M059J (cell line): Measurements from ENCODE around the gene ECSCR. TPM values are rescaled to one million over a fixed set of nuclear protein-coding genes. Genes with fewer than 3 reads are reported as not detected.
A peak's percentile ranks its signal among the peaks of the same experiment; 100 is the strongest.
"Not testable (repeated sequence)": the region's sequence is repeated elsewhere in the genome, so short reads cannot be mapped to it uniquely, and the experiment has no call there.

Source experiments
- DNase-seq: peaks from one replicate; pipeline ENCODE4 v3.0.0-alpha.2; 2012; ENCODE audit warnings: low read depth
- total RNA-seq: library from RNA; depleted of rRNA; stranded (reverse); fragments of >200 nt; shearing (Covaris generic); gene quantifications from 2 replicates; pipeline ENCODE4 v1.2.3, GENCODE V29; 2014

Gene ECSCR
- total RNA-seq, 1 experiment from 2014 or later = 2.4 TPM

DNA sequence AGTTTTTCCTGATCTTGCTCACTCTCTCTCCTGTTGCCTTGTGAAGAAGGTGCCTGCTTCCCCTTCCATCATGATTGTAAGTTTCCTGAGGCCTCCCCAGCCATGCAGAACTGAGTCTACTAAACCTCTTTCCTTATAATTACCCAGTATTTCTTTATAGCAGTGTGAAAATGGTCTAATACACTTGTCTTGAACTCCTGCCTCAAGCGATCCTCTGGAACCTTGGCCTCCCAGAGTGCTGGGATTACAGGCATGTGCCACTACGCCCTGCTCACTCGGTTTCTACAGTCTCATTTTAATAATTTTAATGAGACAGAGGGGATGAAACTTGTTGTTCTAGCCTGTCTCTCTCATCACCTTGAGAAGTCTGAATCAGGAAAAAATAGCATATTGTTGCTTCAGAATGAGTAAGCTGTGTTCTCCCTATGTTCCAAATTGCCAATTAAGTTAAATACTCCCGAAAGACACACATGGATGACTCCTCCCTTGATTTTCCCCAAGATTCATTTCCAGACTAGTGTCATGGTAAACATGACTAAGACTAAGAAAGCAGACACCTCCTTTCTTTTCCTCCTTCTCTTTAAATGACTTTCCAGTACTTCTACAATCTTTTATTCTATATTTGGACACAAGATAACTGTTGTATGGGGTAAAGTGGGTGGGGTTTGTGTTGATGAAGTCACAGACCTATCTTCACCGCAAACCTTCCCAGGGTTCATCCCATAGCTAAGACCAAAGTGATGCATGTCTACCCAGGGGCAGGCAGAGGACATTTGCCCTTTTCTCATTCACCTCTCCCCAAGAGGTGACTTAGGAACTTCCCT, 15.4 kb downstream of the ECSCR start:
- no peak for DNase-seq

DNA sequence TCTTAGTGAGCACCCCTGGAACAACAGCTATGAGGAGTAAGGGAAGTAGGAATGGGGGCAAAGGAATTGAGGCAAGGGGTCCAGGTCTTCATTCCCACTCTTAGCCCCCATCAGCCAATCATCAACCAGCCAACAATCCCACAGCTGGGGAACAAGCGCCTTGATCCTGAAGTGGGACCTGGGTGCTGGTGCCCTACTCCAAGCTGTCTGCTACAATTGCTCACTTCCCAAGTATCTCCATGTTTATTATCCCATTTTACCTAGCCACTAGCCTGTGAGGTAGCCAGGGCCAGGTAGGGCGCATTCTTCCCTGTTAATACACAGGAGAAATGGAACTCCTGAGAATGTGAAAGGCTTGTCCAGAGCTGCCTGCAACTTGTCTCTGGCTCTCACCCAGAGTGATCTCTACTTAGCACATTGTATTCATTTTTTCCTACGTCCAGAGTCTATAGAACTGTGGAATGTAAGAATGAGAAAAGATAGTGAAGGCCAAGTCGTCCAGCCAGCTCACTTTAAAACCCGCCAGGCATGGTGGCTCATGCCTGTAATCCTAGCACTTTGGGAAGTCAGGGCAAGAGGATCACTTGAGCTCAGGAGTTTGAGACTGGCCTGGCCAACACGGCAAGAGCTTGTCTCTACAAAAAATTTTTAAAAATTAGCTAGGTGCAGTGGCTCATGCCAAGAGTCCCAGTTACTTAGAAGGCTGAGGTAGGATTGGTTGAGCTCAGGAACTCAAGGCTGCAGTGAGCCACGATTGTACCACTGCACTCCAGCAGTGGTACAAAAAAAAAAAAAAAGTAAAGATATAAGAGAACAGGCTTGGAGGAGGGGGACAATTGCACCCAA, 17.0 kb downstream of the ECSCR start:
- no peak for DNase-seq

DNA sequence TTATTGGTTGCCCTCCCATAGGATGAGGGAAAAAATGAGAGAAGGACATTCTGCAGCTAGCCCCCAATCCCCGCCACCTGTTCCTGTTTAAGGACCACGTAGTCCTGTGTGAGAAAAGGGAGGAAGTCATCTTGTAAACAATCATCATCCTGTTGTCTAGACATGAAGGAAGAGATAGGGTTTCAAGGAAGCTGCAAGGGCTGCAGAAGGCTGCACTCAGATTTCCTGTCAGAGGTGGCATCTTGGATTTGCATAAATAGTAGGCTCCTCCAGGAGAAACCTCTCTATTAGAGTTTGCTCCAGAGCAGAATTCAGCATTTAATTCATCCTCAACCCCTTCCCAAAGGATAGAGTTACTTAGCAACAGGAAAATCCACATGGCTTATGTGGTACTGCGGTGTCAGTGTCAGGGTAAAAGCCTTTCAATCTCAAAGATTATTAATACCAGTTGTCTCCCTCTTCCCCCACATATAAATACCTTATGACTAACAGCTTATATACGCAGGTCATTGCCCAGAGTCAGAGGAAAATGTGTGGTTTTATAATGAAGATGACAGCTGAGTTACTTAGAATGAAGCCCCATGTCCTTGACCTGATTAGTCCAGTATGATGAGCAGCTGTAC, 18.6 kb downstream of the ECSCR start:
- peak; percentile 91 for DNase-seq

GRCh38 chr5:139440416-139440815, 22.1 kb downstream of the ECSCR start:
- DNase-seq = not testable (repeated sequence)

- DNase-seq = peak; percentile 87
Observed at GRCh38 chr5:139439013-139439903, 23.3 kb downstream of the ECSCR start, which contains the start of gene DNAJC18. Gene DNAJC18, minus strand, starts transcription at chr5:139439525. Its CDS starts 80 bp downstream, at chr5:139439445.

GRCh38 chr5:139438707-139439012, 23.9 kb downstream of the ECSCR start:
- DNase-seq = no peak

- DNase-seq = no peak
Observed at GRCh38 chr5:139435676-139436075, 26.9 kb downstream of the ECSCR start.

DNA sequence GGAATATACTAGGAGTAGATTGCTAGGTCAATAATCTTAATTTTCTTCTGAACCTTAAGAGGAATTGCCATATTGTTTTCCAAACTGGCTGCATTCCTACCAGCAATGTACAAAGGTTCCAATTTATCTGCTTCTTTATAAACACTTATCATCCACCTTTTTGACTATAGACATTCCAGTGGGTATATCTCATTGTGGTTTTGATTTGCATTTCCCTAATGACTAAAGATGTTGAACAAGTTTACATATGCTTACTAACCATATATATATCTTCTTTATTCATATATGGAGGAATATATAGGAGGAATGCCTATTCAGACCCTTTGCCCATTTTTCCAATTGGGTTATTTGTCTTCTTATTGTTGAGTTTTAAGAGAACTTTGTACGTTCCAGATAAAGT, 30.8 kb downstream of the ECSCR start:
- DNase-seq = no peak

DNA sequence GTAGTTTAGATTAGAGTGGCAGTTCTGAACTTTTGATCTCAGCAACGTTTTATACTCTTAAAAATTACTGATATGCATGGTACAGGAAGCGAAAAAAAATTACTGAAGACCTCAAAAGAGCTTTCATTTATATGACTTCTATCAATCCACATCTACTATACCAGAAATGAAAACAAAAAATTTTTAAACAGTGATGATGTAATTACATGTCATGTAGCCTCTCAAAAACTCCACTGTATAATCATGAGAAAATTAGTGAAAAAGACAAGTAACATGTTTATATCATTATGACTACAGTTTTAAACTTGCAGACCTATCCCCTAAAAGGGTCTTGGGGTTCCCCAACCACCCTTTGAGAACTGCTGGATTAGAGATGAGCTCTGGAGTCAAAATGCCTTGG, 32.5 kb downstream of the ECSCR start:
- DNase-seq = no peak

- DNase-seq = no peak
Observed at GRCh38 chr5:139426203-139426885, 36.2 kb downstream of the ECSCR start.

- DNase-seq = no peak
Observed at GRCh38 chr5:139425497-139425896, 37.0 kb downstream of the ECSCR start.

DNA sequence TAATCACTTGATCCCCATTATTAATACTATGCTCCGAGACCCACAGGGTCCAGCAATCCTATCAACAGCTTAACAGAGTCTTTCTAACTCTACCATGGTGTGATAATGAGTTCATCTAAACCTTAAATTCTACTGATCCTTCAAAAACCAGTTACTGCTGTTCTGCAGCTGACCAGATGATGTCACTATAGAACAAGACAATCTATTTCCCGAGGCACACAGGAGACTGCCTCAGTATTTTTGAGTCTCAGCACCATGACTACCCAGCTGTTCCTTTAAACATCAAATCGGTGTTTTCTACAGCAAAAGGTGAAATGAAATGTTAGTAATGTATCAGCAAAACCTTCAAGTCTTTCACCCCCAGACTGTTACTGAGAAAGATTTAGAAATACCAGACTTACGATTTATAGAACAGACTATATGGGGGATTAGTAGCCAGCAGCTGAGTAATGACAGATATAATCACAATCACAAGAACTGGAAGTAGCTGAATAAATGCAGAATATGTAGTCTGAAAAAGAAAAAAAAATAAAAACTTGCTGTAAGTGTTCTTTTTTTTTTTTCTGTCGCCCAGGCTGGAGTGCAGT, 40.1 kb downstream of the ECSCR start:
- peak; percentile 72 for DNase-seq

- DNase-seq = no peak
Observed at GRCh38 chr5:139419226-139420192, 43.0 kb downstream of the ECSCR start.

- no peak for DNase-seq
Observed at GRCh38 chr5:139418793-139419192, 43.8 kb downstream of the ECSCR start.

DNA sequence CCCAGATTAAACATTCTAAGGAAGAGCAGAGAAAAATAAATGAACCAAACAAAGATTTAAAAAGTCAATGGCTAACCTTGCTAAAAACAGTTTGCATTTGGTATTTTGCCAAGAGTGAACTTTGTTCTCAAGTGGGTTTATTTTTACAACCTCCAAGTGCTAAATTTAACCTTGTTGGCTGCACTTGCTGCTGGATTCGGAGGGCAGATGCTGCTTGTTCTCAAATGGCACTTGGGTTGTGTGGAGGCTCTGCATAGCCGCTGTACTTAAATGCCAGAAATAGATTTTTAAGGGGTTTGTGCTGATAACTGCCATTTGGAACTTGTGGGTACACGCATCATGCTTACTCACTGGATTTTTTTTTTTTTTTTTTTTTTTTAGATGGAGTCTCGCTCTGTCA, 45.3 kb downstream of the ECSCR start:
- peak; percentile 40 for DNase-seq

DNA sequence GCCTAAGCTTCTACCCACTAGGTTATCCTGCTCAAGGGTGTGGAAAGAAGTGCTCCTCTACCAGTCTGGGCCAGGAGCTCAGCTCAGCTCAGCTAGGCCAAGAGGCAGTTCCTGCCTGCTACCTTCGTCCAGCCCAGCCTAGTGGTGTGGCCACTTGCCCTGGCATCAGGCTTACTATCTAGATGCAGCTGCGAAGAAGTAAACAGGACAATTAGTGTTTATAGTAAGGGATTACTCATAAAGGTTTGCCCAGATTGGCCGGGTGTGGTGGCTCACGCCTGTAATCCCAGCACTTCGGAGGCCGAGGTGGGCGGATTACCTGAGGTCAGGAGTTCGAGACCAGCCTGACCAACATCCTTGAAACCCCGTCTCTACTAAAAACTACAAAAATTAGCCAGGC, 45.9 kb downstream of the ECSCR start:
- peak; percentile 47 for DNase-seq

- no peak for DNase-seq
Observed at GRCh38 chr5:139415869-139416268, 46.7 kb downstream of the ECSCR start.

- no peak for DNase-seq
Observed at GRCh38 chr5:139415221-139415861, 47.2 kb downstream of the ECSCR start.
